Hematopoietic multipotent progenitor cell treated with erythropoietin and hydrocortisone succinate and interleukin-3 and kit ligand, for 6 days (in vitro differentiated cells): ENCODE results near the gene CTSV.
"Not testable (repeated sequence)": the region's sequence is repeated elsewhere in the genome, so short reads cannot be mapped to it uniquely, and the experiment has no call there.

Source experiments
- DNase-seq: peaks from one replicate; pipeline ENCODE4 v3.0.0-alpha.2; 2015

The CTSV gene

DNA sequence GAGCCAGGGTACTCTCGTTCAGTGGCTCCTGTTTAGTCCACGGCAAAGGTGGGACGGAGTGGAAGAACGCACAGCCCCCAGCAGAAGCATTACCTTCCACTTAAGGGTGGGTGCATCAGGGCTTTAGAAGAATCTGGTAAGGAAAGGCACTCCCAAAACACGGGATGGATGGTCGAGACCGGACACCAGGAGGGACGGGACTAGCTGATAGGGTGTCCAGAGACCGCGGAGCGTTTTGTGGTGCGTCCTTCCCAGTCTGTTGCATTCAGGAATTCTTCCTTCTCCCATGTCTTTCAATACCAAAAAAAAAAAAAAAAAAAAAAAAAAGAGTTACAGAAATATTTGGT lies 545 bp upstream of the CTSV start:
- DNase-seq, result no peak

DNA sequence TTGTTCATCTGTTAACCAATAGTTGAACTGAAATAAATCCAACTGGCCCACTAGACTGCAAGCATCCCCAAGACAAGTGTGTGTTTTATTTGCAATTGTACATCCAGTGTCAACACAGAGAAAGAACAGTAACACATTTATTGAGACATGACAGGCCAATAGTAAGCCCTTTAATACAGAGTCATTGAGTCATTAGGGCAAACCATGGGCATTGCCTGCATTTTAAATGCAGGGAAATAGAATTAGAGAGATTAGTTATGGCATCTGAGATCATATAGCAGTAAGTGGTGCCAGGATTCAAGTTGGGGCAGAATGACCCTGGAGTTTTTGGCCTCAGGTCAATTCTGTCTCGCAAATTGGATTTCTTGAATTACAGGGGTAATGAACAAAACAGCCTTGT lies 15.4 kb downstream of the CTSV start:
- not testable (repeated sequence) for DNase-seq

DNA sequence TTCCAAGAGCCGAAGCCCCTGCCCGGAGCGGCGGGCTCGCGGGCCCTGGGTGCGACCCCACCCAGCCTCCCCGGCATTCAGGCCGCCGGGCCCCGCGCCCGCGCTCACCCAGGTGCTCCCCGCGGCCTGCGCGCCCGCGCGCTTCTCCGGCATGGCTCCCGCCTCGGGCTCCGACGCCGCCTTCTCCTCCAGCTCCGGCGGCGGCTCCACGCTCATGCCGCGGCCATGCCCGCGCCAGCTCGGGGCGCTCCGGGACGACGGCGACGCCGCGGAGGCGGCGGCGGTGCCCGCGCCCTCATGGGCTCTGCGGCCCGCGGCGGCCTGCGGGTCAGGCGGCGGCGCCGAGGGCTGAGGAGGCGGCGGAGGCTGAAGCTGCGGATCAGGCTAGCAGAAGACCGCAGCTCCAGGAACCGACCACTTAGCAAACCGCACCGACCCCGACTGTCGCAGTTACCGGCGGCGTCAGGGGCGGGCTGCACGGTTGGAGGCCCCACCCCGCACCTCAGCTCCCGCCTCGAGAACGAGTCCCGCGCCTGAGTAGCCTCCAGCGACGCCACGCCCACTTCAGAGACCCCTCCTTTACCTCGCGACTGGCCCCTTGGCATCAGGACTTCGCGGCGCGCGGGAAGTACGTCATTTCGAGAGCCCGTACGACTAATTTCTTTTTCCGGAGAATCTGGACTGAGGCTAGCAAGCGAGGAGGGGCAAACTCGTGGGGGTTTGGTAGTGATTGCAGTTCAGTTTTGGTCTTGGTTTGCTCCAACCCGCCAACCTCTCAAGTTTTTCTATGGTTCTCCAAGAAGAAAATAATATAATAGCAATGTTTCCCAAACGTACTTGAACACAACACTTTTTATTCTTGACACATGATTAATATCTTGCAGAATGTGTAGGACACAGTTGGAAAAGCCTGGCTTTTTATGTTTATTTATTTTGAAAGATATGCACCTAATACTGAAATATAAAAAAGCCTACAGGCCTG lies 25.5 kb downstream of the CTSV start:
- DNase-seq, result peak; percentile 80

DNA sequence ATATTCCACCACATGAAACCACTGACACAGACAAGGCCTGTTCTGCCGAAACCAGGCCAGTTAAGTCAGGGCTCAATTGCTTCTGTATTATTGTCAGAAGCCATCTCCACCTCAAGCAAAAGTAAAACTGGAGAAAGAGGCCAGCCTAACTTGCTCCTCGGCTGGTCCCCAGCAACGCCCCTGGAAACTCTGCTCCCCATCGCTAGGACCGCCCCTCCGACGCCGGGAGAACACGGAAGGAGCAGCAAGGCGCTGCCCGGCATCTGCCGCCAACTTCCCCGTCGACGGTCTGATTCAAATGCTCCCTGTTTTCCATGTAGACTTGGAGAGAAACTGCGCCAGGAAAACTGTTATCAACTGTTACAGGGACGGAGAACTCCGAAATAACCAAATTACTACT lies 26.3 kb downstream of the CTSV start:
- peak; percentile 29 for DNase-seq

DNA sequence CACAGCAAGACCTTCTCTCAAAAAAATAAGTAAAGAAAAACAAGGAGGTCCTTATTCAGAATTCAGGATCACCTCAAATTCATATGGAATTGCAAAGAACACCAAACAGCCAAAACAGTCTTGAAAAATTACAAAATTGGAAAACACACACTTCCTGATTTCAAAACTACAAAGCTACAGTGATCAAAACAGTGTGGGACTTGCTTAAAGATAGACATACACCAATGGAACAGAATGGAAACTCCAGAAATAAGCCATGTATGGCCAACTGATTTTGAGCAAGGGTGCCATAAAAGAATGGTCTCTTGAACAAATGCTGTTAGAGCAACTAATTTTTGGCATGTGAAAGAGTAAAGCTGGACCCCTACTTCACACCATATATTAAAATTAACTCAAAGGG lies 36.7 kb downstream of the CTSV start:
- peak; percentile 8 for DNase-seq

DNA sequence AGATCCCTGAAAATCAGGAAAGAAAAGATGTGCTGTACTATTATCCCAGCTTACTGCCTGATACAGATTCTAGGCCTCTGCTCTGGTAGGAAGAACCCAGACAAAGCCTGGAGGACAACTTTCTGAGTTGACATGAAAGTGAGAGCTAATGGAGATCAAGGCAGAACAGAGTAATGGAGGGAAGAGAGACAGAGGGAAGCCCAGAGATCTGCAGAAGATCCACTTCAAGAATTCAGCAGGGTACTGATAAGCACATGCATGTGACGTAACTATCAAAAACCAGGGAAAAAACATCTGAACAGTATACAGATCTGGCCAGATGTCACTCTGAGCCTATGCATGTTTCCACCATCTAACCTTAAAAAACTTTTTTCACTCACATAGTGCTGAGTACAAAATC lies 37.6 kb downstream of the CTSV start:
- not testable (repeated sequence) for DNase-seq

DNA sequence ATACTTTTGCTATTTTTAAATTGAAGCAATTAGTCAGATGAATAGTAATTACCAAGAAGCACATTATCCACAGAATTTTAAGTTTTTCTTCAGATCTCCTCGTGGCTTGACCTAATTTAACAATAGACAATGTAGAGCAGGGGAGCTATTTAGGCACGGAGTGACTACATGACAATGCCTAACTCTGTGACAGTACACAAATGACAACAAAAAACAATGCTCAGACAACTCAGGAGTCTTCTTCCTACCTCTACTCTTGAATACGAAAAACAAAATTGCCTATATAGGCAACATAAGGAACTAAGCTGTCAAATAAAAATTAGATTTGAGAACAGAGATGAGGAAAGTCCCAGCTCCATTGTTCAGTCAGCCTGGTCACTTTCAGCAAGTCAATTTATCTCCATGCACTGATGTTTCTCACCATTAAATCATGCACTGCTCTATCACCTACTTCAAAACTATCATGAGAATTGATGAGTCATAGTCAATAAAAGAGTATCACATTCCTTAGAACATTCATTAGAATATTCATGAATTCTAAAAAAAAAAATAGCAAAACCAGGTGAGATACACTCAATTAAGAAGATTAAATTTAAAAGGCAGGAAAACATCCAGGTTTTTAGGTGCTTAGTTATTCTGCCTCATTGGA lies 38.7 kb downstream of the CTSV start:
- not testable (repeated sequence) for DNase-seq

DNA sequence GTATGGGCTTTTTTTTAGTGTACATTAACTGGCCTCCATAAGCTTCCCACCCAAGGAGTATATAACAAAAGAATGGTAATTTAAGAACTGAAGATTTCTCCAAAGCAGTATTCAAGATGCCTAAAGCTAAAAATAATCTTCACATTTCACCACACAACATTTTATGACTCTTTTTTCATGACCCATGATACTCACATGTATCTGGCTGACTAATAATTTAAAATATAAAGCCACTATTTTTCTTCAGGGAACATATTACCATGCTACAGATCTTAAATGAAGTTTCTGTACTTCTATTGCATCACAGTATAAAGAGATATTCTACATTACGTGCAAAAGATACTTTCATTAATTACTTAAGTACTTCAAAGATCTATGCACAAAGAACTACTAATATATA lies 39.2 kb downstream of the CTSV start:
- not testable (repeated sequence) for DNase-seq

DNA sequence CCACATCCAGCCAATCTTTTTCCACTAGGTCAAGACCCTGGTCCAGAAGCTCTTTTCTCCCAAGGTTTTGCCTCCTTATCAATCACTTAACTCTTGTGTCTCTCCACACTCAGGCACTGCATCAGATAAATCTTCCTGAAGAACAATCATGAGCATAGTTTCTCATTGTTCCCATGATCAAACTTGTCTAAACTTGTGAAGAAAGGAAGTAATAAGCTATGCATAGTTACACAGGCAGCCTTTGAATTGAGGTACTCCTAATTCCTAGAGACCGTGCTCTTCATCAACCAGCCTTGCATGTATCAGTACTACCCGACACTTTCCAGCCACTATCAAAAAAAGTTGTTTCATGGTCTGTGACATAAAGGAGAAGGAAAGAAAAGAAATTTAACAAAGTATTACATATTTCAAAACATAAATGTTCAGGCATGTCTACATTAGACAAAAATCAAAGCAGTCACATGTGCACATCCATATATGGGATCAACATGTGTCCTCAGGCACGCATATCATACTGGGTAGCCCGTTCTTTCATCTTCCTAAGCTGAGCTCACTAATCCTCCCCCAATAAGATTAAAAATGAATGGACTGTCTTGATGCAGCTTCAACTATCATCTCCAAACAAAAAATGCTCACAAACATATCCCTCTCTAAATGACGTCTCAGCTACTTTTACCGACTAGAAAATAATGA lies 41.8 kb downstream of the CTSV start:
- DNase-seq, result not testable (repeated sequence)

DNA sequence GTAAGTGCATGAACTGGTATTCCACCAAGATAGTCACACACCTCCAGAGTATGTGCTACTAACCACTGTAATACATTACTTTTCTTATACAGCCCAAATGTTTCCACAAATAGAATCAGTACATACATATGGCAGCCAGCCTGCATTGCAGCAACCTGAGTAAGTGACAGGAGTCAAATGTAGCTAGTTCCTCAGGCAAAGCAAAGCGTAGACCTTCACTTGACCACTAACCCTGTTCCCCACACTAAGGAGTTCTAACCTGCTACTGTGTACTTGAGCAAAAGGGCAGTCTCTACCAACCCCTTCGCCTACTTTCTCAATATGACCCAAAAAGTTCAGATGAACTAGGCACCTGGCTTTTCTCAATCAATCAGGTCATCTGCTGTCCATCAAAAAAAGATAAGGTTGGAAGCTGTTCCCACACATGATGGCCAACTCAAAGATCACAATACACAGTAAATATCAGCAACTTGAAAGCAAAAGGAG lies 44.4 kb downstream of the CTSV start:
- not testable (repeated sequence) for DNase-seq

DNA sequence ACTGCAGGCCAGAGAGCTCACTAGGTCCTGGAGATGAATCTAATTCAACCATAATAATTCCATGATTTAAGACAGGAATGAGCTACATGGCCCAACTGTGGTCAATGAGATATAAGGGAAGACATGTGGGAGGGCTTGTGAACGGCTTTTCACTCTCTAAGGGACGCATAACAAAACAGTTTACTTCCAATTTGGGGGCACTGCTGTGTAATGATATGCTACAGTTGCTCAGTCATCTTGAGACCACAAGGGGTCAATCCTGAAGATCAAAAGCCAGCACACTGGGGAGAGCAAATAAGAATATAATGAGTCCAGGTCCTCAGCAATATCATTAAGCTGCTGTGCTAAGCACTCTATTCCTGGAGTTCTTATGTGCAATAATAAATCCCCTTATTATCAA lies 46.6 kb downstream of the CTSV start:
- DNase-seq, result not testable (repeated sequence)

DNA sequence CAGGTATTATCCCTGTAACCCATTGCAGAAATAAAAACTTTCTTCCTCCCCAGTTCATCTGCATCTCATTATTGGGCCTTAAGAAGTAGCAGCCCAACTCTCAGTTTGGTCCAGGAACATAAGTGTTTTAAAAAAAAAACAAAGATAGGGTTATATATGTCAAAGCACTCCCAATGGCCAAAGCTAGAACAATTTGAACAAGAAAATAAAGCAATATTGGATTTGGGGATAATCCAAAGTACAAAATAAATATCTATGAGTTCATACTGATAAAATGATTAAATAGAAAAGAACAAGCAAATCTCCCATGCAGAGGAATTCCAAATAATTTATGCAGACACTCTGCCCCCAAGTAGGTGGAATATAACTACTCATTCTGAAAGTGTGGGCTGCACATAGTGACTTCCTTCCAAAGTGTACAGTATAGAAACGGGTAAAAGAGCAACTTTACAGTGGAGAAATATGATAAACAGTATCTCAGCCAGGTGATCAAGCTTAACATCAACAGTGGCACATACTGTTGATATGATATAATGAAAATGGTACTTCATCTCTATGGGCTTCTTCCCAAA lies 49.1 kb downstream of the CTSV start:
- DNase-seq, result not testable (repeated sequence)

DNA sequence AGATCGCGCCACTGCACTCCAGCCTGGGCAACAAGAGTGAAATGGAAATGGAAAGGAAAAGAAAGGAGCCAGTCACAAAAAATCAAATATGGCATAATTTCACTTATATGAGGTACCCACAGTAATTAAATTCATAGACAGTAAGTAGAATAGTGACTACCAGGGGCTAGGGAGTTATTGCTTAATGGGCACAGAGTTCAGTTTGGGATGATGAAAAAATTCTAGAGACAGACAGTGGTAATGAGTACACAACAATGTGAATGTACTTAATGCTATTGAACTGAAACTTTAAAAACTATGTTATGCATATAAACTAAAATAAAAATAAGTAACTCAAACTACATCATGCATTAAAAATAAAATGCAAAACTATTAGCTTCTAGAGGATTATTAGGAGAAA lies 54.1 kb downstream of the CTSV start:
- DNase-seq, result not testable (repeated sequence)

DNA sequence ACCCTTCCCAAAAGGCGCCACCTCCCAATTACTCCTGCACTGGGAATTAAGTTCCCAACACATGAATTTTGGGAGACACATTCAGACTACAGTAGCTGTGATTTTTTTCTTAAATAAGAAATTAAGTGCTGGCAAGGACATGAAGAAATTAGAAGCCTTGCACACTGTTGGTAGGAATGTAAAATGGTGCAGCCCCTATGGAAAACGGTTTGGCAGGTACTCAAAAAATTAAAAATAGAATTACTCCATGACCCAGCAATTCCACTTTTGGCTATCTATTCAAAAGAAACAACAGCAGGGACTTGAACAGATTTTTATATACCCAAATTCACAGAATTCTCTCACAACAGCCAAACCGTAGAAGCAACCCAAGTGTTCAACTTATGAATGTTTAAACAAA lies 54.8 kb downstream of the CTSV start:
- not testable (repeated sequence) for DNase-seq

DNA sequence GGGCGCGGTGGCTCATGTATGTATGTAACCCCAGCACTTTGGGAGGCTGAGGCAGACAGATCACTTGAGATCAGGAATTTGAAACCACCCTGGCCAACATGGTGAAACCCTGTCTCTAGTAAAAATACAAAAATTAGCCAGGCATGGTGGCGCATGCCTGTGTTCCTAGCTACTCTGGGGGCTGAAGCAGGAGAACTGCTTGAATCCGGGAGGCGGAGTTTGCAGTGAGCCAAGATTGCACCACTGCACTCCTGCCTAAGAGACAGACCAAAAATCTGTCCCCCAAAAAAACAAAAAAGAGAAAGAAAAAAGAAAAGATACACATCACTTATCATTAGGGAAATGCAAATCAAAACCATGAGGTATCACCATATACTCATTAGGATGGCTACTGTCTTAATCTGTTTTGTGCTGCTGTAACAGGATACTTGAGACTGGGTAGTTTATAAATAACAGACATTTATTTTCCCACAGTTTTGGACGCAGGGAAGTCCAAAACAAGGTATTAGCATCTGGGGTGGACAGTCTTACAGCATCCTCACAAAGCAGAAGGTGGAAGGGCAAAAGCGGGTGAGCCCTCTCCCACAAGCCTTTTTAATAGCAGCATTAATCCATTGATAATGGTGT lies 55.3 kb downstream of the CTSV start:
- DNase-seq, result not testable (repeated sequence)
